ENCODE data around the gene CCDC136. TPM values are rescaled to one million over a fixed set of nuclear protein-coding genes. Genes with fewer than 3 reads are reported as not detected.

The CCDC136 gene
- total and polyA plus RNA-seq, 7 donors: 3.9 to 24.5 (median 14.0) TPM

GRCh38 chr7:128842674-128843641 is 51.2 kb downstream of the CCDC136 start:
- Histone ChIP-seq H3K4me1 (peaks cover 15% of the 10 kb centered on the region), H3K9me3 (no peaks in the 10 kb centered on the region), H3K4me3 (no peak overlapping the region), H3K36me3 (ENCODE audit: insufficient read depth in 1 of 2, low read depth in 1 of 2) (peaks cover 0 to 100% of the 10 kb centered on the region in 2 donors), H3K27ac (peak overlapping the region; percentile 100), H3K27me3 (ENCODE audit: insufficient read depth in 3 of 3, low read length in 2 of 3) (no peaks in the 10 kb centered on the region)
- ATAC-seq (no peak), DNase-seq (peak; percentile 28 to 63)
- intact Hi-C loops (cut with DNase I): no loop called here
- WGBS, 3 donors: 73 to 87% (median 75%) methylated on average over 37 to 38 of the region's 38 CpGs
- TF ChIP-seq CTCF (IDR thresholded peaks at IDR 0.05): no peak

- intact Hi-C loops (cut with DNase I): no loop called here
- Histone ChIP-seq H3K4me1 (peaks cover 15% of the 10 kb centered on the region), H3K27me3 (ENCODE audit: insufficient read depth in 3 of 3, low read length in 2 of 3) (no peaks in the 10 kb centered on the region), H3K9me3 (no peaks in the 10 kb centered on the region), H3K27ac (peak overlapping the region; percentile 100), H3K36me3 (ENCODE audit: insufficient read depth in 1 of 2, low read depth in 1 of 2) (peaks cover 0 to 100% of the 10 kb centered on the region in 2 donors), H3K4me3 (no peak overlapping the region)
- ATAC-seq: peak; percentile 11 to 40 (median 19)
- DNase-seq: peak; percentile 34 to 79
- 52 to 79% (median 53%) methylated on average over 15 to 17 of the region's 17 CpGs for WGBS, 3 donors
- no peak for TF ChIP-seq CTCF (IDR thresholded peaks at IDR 0.05)
These were observed 52.3 kb downstream of the CCDC136 start for GRCh38 chr7:128843938-128844621.

- peak overlapping the region; percentile 100 for H3K27ac ChIP-seq
- ATAC-seq (no peak), DNase-seq (peak; percentile 27 to 59)
- 70 to 85% (median 75%) methylated on average over 25 of the region's 25 CpGs for WGBS, 3 donors
- no peaks in the 10 kb centered on the region for H3K9me3 ChIP-seq
- intact Hi-C loops (cut with DNase I): no loop called here
- no peak for TF ChIP-seq CTCF (IDR thresholded peaks at IDR 0.05)
- H3K27me3 ChIP-seq (ENCODE audit: insufficient read depth in 3 of 3, low read length in 2 of 3): no peaks in the 10 kb centered on the region
- peaks cover 9% of the 10 kb centered on the region for H3K4me1 ChIP-seq
- peaks cover 1 to 100% of the 10 kb centered on the region in 2 donors for H3K36me3 ChIP-seq (ENCODE audit: insufficient read depth in 1 of 2, low read depth in 1 of 2)
- no peak overlapping the region for H3K4me3 ChIP-seq
These were observed 53.1 kb downstream of the CCDC136 start for GRCh38 chr7:128844777-128845311.

GRCh38 chr7:128845475-128845874 is 53.7 kb downstream of the CCDC136 start:
- TF ChIP-seq CTCF (IDR thresholded peaks at IDR 0.05): no peak
- Histone ChIP-seq H3K4me1 (peaks cover 6% of the 10 kb centered on the region), H3K9me3 (no peaks in the 10 kb centered on the region), H3K27ac (peak overlapping the region; percentile 100), H3K36me3 (ENCODE audit: insufficient read depth in 1 of 2, low read depth in 1 of 2) (peaks cover 4 to 100% of the 10 kb centered on the region in 2 donors), H3K4me3 (no peak overlapping the region), H3K27me3 (ENCODE audit: insufficient read depth in 3 of 3, low read length in 2 of 3) (no peaks in the 10 kb centered on the region)
- ATAC-seq (no peak), DNase-seq (peak in 1 of 2 donors; percentile 20)
- intact Hi-C loops (cut with DNase I): no loop called here
- WGBS, 3 donors: 48 to 59% (median 52%) methylated on average over 5 of the region's 5 CpGs

Data from psoas muscle (tissue), 8 donors.